Neural cell (in vitro differentiated cells): ENCODE measurements around the gene CYP27A1.

Experiments
- EP300 ChIP-seq: fragments of 450-650 bp; conservative IDR thresholded peaks from 2 replicates; pipeline ENCODE4 v1.6.1; 2014; ENCODE audit warnings: antibody characterized with exemption, mild to moderate bottlenecking, moderate library complexity; ENCODE audit not compliant: poor library complexity, severe bottlenecking
- EZH2 ChIP-seq: fragments of 200-600, 300-800 bp; shearing (Covaris generic), sonication (generic); IDR thresholded peaks from 2 replicates; pipeline ENCODE4 v1.6.1; 2014; ENCODE audit warnings: antibody characterized with exemption, low read length, borderline replicate concordance, mild to moderate bottlenecking; ENCODE audit not compliant: insufficient read depth, poor library complexity, severe bottlenecking
- MXI1 ChIP-seq: fragments of 450-650 bp; conservative IDR thresholded peaks from 2 replicates; pipeline ENCODE4 v1.6.1; 2014; ENCODE audit warnings: antibody characterized with exemption, mild to moderate bottlenecking; ENCODE audit not compliant: poor library complexity, severe bottlenecking
- TAF1 ChIP-seq: IDR thresholded peaks from 2 replicates; pipeline ENCODE4 v1.6.1; 2012; ENCODE audit warnings: low read depth
- TF ChIP-seq, protein P1 (sequence below): fragments of 450-650 bp; IDR thresholded peaks from 2 replicates; pipeline ENCODE4 v1.5.1; 2014; ENCODE audit warnings: antibody characterized with exemption, mild to moderate bottlenecking, moderate library complexity; ENCODE audit not compliant: poor library complexity, severe bottlenecking

DNA sequence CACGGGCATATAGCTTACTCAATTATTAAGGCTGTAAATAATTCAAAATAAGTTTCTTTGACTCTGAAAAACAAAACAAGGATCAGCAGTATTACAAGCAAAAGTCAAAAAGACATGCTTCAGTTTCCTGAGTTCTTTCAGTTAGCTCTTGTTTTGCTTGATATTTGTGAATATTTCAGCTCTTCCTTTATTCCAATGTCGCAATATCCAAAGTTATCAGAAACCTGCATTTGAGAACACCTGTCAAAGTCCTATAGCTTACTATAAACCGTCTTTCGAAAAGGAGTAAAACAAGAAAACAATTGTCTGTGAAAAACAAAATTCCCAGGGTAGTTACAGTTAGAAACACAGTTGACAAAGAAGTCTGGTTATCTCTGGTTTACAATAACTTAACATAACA lies 14.7 kb downstream of the CYP27A1 start:
- TF ChIP-seq, protein P1, sequence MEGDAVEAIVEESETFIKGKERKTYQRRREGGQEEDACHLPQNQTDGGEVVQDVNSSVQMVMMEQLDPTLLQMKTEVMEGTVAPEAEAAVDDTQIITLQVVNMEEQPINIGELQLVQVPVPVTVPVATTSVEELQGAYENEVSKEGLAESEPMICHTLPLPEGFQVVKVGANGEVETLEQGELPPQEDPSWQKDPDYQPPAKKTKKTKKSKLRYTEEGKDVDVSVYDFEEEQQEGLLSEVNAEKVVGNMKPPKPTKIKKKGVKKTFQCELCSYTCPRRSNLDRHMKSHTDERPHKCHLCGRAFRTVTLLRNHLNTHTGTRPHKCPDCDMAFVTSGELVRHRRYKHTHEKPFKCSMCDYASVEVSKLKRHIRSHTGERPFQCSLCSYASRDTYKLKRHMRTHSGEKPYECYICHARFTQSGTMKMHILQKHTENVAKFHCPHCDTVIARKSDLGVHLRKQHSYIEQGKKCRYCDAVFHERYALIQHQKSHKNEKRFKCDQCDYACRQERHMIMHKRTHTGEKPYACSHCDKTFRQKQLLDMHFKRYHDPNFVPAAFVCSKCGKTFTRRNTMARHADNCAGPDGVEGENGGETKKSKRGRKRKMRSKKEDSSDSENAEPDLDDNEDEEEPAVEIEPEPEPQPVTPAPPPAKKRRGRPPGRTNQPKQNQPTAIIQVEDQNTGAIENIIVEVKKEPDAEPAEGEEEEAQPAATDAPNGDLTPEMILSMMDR, result no peak
- TF ChIP-seq EZH2, result no peak
- TF ChIP-seq EP300, result no peak
- no peak for TF ChIP-seq MXI1
- TF ChIP-seq TAF1, result no peak
